Inflammatory macrophage treated with lipopolysaccharide for 1 hour (primary cell): ENCODE measurements around the gene RPAP3.

Experiments
- DNase-seq, 2 donors: peaks; one replicate each; pipeline ENCODE4 v3.0.0-alpha.2; 2020 to 2022

Gene RPAP3, protein sequence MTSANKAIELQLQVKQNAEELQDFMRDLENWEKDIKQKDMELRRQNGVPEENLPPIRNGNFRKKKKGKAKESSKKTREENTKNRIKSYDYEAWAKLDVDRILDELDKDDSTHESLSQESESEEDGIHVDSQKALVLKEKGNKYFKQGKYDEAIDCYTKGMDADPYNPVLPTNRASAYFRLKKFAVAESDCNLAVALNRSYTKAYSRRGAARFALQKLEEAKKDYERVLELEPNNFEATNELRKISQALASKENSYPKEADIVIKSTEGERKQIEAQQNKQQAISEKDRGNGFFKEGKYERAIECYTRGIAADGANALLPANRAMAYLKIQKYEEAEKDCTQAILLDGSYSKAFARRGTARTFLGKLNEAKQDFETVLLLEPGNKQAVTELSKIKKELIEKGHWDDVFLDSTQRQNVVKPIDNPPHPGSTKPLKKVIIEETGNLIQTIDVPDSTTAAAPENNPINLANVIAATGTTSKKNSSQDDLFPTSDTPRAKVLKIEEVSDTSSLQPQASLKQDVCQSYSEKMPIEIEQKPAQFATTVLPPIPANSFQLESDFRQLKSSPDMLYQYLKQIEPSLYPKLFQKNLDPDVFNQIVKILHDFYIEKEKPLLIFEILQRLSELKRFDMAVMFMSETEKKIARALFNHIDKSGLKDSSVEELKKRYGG

DNA sequence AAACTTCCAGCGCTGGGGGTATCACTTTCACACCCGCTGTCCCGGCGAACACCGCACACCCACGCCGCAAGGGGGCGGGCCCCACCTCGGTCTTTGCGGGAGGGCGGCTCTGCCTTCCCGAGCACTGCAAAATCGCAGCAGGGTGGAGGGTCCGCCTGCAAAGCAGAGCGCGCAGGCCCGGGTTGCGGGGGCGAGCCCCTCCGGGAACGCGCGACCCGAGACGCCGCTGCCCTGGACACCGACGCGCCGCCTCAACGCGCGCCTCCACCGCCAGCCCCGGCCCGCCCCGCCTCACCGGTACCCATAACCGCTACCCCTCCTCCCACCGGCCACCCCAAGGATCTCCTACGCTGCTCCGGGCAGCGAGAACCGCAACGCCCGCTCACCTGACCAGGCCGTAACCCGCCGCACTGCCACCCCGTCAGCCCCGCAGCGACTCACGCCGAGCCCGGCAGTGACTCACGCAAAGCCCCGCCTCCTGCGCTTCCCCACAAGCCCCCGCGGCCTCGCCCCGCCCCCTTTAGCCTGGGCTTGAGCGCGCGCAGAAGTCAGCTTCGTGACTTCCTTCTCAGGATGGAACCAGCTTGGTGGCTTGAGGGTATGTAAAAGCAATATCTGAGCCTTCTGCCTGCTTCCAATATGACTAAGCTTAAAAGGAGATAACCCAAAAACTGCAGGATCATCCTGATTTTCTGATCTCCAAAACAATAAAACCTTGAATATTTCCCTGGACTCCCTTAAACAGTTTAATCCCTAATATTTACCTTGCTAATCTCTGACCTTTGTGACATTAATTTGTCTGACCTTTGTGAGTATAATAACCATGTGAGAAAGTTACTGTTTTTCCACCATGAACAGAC is at the start of gene RPAP3:
TSS of gene RPAP3 (minus strand) at position 465 of the 860 bp plus-strand sequence. CDS start 3,190 bp downstream, outside the sequence.
- DNase-seq, result peak; percentile 91 to 96

DNA sequence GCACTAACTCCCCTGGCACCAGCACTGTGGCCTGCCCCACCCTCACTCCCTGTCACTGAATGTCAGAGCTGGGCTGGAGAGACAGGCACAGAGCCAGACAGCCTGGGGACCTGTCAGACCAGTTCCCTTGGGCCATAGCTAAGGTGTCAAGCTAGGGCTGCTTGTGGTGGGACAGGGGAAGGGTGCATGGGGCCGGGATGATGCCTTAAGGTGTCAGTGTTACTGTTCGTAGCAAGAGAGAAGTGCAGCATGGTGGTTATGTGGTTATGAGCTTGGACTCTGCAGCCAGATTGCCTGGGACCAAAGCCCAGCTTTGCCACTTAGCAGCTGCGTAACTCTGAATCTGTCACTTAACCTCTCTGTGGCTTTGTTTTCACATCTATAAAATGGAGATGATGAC is 49.1 kb upstream of the RPAP3 start:
- DNase-seq, result no peak

DNA sequence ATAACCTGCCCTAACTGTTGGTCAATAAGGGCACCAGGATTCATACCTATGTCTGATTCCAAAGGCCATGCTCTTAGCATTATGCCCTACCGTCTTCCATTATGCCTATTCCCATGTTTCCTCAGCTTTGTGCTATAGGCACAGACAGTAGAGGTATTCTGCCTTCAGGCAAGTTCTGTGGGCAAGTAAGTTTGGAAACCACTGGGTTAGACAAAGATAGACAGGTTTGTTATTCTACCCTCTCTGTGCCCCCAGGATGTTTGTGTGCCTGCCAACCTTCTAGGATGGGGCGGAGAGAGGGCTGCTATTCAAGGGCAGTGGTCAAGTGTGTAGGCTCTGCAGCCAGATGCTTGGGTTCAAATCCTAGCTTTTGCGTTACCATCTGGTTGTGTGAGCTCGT is 48.3 kb upstream of the RPAP3 start:
- DNase-seq, result no peak

DNA sequence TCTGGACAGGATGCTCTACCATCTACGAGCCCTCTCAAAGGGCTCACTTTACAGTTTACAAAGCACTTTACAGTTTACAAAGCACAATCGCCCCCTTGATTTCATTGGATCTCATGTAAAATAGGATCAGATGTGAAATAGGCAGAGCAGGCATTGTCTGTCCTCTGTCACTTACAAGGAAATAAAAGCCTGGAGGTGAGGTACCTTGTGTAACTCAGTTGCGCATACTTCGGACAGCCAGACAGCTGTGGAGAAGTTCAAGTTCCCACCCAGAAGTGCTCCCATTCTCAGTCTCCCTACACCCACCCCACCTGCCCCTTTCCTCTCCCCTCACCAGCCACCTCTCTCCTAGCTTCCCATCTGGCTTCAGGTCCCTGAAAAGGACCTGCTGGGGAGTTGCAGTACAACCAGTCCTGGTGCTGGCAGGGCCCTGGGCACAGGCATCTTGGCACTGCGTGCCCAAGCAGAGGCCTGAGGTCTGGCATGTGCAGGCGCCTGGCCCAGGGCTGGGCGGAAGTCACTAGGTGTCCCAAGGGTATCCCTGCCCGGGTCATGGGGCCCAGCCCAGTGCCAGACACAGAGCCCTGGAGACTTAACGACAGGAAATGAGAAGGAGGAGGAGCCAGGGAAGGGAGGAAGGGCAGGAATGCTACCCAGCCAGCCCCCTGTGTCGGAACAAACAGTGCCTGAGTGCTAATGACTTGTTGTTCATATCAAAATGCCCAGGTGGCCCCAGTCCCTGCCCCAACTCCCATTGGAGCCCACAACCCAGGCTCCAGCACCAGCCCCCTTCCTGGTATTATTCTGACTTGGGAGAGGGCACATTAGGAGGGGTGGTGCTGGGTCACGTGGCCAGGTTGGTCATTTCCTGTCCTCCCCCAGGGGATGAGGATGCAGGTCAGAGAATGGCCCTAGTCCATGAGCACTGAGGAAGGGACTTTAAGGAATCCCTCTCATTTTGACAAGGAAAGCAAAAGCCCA is 47.5 kb upstream of the RPAP3 start:
- DNase-seq, result no peak

DNA sequence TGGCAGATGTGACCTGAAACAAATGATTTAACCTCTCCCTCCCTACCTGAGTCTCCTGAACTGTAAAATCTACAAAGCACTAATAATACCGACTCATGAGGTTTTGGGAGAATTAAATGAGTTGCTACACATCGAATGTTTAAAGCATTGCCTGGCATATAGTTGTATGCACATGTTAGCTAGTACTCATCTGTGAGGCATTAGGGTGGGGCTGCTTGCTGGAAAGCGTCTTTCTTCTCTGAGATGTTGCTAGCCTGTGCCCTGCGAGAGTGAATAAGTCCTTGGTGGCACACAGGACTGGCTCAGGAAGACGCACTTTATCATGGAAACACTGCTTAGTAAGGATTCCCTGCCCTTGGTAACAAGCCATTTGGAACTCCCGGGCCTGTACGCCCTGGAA is 46.7 kb upstream of the RPAP3 start:
- DNase-seq, result no peak

DNA sequence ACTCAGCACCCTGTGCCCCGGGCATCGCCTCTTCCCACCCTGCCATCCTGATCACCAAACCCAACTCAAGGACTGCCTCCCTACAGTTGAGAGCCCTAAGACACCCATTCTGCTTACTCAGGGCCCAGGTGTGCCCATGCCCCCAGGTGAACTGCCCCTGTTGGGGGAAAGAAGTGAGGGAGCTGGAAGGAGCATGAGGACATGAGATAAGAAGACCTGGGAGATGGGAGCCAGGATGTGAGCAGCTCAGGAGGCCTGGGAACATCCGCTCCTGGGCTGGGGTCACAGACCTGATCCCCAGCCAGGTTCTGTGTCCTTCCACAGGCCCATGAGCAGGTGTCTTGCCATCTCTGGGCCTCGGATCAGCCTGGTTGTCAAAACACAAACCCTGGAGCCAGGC is 46.3 kb upstream of the RPAP3 start:
- no peak for DNase-seq

DNA sequence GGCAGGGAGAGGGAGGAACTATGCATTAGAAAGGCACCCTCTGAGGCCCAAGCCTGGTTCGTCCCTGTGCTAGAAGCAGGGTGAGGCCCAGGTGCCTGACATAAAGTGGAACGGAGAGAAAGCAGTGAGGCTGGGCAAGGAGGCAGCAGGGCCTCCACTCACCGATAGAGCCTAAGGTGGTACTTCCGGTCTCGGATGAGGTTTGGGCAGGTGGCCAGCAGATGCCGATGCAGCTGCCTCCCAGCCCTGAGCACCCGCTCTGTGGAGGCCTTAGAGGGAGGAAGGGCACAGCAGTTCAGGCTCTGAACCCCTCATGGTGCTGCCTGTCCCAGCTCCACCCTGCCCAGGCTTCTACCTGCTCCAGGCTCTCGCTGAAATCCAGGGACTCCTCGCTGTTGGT is 45.7 kb upstream of the RPAP3 start:
- DNase-seq, result no peak

DNA sequence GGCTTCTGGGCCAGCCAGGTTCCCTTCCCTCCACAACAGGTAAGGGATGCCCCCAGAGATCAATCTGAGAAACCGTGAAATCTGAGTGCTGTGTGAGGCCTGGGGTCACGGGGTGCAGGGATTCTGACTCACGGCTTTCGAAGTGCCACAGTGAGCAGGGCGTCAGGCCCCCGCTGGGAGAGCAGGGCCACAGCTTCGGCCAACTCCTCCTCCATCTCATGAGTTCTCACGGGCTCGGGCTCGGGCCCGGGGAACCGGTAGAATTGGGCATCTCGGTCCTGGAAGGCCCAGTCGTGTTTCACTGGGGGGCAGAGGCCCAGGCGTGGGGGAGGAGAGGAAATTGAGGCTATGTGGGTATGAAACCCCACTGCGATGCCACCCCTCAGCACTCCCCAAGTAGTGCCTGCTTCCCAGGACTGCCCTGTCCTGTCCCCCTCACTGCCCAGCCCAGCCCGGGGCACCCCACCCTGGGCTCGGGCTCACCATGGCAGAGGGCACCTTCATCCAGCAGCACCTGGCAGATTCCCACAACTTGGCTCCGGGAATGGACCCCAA is 45.2 kb upstream of the RPAP3 start:
- no peak for DNase-seq

DNA sequence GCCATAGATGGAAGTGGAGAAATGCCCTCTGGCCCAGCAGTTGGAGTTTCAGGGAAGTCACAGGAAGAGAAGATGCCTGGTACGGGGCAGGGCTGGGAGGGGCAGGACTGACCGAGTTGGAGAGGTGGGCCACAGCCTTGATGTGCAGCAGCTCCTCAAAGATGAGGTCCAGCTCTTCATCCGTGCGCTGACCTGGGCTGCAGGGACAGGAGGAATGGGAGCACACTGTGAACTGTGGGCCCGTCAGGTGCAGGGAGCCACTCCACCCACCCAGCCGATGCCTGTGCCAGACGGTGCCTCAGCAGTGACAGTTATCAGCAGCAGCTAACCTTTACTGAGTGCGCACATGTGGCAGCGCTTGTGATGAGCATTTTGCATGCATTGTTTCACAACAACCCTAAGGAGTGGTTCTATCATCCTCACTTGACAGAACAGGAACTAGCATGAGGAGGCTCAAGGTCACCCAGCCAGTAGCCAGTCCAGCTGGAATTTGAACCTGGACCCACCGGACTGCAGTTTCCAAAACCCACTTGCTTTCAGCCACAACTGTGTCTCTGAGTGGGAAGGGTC is 44.5 kb upstream of the RPAP3 start:
- peak; percentile 61 to 85 for DNase-seq

DNA sequence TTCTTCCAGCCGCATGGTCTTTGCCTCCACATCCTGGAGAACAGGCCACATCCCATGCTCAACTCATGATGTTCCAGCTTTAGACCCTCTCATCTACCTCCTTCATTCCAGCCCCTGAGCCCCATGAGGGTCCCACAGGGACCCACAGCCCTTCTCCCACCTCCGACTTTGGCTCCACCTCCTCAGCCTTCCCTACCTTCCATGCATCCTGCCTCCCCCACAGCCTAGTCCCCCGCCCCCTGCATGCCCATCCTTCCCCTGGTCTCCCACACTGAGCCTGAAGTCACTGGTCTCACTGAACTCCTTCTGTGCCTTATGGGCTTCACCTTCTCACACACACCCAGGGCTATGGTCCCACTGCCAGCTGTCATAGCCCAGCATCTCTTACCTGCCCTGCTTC is 43.1 kb upstream of the RPAP3 start:
- no peak for DNase-seq

DNA sequence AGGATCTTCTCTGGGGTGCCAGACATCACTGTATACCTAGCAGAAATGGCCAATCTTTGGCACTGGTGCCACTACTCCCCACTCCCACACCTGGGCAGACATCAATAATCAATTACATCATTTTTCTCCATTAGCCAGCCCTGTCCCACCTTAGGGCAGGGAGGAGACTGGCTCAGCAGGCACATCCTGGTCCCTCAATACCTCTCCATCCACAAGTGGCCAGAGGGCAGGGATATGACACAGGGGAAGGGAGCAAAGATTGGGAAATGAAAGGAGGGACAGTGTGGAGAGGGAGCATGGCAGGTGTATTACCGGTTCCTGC is 42.6 kb upstream of the RPAP3 start:
- no peak for DNase-seq

DNA sequence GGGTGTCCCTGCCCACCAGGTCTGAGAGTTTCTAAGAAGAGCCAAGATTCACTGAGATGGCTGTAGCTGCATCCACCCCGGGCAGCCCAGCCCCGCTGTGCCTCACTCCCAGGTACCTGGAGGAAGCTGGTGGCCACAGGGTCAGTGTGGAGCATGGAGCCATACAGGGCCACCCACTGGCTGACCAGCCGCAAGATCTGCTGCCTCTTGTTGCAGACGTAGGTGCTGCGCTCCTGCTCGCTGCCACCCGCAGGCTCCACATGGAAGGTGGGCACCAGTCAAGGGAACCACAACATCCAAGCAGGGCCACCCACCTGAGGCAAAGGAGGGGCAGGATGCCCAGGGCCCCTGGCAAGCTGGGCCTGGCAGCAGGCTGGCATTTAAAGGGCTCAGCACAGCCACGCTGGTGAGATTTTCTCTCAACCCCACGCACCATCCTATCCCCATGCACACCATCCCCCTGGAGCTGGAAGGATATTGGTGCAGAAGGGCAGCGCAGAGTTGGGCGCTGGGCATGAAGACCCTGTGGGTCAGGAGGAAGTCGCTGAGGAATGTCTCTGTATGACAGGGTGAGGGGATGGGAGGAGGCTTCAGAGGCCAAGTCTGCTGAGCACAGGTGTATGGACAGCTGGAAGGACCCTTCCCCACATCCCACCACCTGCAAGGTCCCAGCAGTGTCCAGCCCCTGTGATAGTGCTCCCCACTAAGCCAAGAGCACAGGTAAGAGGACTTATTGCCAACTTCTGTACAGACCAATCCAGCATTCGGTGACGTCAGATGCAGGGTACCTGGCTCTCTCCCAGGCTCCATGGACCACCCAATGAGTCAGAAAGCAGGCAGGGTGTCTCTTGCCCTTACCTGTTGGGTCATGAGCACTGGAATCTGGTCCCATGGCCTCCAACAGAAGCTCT is 42.0 kb upstream of the RPAP3 start:
- no peak for DNase-seq

DNA sequence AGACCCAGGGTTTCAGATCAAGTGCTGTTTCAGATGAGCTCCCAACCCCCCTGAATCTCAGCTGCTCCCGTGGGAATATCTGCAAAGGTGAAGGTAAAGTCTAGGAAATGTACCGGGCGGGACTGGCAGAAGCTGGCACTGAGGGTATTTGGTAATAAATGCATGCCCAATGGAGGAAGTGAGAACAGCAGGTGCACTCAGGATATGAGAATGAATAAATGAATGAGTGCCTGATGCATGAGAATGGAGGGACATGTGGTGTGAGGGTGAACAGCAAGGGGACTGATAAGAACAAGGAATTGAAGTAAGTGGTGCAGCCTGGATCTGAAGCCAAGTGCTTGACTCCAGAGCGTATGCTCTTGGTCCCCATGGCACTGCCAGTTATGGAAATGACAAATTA is 41.3 kb upstream of the RPAP3 start:
- DNase-seq, result no peak

DNA sequence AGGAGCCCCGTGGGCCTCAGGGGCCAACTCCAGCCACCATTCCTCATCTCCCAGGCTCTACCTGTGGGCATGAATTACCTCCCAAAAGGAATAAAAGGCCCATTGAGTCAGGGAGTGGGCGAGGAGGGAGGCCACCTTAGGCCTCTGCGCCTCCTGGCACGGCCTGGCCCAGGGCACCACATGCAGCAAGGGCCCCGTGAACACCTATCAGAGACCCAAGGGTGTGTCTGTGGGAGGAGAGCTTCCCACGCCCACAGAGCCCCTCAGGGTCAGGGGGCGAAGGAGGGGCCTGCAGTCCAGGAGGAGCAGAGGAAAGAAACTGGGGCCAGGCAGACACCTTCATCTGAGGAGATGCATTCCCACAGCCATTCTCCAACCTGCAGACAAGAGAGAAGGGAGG is 40.7 kb upstream of the RPAP3 start:
- no peak for DNase-seq

DNA sequence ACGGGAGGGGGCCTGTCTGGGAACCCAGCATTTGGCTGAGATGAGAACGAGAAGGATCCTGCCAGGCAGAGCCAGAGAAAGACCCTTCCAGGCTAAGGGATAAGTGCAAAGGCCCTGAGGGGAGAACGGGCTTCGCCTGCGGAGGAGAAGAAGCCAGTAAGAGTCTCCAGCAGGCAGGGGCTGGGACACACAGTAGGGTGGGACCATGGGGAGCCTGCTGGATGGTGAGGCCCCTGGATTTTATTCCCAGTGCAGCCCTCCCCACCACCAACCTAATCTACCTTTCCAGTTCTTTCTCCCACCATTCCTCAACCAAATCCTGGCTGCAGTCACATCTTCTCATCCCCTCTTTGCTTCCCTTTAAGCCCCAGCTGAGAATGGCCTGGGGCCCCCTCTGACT is 40.2 kb upstream of the RPAP3 start:
- no peak for DNase-seq

DNA sequence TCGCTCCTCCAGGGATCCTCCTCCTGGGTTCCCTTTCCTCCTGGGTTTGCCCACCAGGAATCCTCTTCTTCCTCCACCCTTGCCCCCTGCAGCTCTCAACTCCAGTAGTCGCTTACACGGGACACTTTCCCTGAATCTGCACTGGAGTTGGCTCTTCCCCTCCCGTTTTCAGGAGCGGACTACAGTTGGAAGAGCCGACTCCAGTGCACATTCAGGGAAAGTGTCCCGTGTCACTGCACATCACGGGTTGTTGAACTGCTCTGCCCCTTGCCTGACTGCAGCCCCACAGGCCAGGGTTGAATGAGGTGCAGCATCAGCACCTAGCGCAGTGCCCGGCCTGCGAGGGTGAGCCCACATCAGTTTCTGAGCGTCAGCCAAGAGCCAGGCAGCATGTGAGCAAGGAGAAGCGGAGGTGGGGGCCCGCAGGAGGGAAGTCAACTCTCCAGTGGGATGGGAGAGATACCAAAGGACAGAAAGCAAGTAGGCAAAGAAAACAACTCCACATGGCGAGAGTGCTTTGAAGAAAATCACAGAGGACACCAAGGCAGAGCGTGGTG is 39.7 kb upstream of the RPAP3 start:
- DNase-seq, result no peak

DNA sequence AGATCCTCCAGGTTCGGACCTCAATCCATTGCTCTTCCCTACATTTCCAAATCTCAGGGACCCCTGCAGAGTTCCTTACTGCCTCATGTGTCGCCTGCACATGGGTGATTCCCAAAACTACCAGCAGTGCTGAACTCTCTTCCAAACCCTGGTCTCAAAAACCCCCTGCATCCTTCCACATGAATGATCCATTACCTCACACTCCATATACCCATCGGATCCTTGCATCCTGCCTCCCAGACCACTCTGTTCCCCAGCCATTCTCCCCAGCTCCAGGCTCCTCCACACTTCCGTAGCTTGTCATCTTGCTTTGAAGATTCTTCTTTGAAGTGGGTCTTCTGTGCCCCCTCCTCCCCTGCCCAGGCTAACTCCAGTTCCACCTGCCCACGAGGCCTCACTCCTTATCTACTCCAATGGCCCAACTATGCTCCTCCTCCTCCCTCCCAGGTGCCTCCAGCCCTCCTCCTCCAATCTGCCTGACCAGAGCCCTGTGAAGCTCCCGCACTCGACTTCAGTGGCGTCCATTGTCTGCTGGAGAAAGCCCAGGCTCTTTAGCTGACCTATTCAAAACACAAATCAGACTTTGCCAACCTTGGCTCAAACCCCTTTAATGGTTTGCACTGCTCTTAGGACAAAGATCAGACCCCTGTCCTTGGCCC is 39.1 kb upstream of the RPAP3 start:
- no peak for DNase-seq

DNA sequence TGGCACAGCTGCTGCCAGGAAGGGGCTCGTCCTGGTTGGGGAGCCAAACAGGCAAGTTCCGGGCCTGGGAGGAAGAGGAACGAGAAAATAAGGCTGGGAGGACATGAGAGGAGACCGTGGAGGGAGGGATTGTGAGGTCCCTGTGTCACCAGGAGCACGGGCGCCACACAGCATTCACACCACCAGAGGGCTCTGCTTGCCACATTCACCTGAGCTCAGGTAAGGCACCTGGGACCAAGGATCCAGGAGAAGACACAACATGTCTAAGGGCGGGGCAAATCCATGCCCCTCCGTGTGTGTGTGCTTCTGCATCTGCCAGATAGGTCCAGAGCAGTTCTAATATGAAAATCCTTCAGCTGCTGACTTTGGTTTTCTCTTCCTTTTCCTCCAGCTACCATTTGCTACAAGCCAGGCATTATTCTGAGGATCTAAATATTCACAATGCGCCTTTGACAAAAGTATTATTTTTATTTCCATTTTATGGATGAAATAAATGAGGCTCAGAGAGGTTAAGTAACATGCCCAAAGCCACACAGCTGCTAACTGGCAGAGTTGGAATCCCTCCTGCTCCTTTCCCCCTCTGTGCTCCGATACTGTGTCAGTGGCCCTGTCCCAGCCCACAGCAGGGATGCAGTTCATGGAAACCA is 38.3 kb upstream of the RPAP3 start:
- no peak for DNase-seq

DNA sequence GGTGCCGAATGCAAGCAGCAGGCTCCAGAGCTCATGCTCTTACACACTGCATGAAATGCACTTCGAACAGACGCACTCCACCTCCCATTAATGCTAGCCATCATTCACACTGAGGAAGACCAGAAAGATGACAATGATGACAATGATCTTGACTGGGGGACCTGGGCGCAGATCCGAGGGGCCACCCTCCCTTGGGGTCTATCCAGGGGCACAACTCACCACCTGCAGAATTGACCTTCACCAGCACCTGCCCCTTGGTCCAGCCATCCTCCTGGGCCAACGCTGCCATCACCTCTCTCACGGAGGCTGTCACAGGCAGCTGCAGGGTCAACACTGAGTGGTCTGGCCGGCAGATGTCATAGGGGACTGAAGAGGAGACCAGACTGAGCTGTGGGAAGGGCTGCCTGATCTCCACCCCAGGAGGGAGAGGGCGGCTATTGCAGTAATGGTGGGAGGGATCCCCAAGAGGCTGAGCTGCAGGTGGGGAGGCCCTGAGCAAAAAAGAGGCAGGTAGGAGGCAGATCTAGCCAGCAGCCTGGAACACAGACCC is 37.6 kb upstream of the RPAP3 start:
- DNase-seq, result no peak
